MV-4-11 (cell line): ENCODE data around the gene PKD1.
"Not testable (repeated sequence)": the region's sequence is repeated elsewhere in the genome, so short reads cannot be mapped to it uniquely, and the experiment has no call there.

Source experiments
- DNase-seq: peaks from one replicate; lab custom pipeline; 2025; lab: John Stamatoyannopoulos, UW

Gene PKD1

DNA sequence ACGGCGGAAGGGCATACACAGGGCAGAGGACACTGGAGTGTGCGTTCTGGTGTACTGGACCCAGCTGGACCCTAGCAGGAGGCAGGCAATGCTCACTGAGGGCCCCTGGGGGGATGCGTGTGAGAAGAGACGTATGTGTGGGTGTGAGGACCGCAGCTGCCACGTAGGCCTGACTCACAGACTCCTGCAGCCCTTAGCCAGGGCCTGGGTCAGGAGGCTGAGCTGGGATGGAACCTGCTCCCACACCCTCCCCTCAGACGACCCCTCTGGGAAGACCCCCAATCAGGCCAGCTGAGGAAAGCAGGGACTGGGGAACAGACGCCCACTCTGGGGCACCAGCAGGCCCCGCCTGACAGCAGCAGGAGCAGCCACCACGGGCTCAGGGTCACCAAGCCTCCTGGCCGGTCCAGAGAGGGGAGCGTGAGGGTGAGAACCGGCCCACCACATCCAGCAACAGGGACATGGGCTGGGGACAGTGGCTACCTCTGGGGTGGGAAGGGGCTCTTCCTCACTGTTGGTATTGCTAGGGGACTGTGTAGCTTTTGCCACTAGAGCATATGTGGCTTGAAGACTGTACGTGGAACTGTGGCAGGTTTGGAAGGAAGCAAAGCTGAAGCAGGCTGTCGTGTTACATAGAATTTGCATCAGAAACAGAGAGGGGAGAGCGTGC, 28.4 kb downstream of the PKD1 start:
- DNase-seq = not testable (repeated sequence)

DNA sequence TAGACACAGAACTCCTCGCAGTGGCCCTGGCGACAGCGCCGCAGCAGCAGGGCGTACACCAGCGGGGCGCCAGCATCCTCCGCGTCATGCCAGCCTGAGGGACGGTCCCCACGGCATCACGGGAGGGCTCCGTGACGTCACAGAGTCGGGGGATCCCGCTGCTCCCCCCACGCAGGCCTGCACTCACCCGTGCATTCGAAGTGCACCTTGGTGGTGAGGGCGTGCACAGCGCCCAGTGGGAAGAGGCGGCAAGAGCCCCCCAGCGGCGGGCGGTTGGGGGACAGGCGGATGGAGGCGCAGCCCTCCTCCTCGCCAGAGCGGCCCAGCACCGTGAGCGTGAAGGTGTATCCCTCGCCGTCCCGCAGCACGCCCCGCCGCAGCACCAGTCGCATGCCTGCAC, 29.5 kb downstream of the PKD1 start:
- not testable (repeated sequence) for DNase-seq

DNA sequence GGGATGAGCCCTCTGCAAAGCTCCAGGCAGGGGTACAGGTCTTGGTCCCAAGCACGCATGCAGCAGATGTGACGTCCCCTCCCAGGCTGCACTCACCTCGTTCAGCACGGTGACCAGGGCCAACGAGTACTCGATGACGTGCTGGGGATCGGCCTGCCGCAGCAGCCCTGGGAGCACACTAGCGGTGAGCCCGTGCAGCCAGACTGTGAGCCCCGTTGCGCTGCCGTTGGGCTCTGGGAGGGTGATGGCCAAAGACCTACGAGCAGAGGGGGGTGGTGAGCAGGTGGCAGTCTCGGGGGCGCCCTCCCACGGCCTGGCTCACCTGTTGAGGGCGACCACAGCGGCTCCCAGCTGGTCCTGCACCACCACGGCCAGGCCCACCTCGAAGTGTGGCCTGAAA, 29.9 kb downstream of the PKD1 start:
- not testable (repeated sequence) for DNase-seq

DNA sequence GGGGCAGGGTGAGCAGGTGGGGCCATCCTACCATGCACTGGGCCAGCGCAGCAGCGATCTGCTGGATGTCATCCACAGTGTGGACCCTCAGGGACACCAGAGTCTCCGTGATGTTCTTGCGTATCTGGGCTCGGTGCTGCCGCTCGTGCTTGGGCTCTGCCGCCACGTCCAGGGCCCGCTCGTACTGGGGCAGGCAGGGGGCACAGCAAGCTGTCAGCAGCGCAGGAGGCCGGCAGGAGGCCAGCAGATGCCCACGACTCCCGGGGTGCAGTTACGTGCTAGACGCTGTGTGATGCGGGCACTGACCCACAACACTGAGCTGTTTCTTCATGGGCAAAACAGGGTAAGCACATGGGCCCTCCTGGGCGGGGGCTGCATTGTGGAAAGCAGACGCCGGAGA, 30.4 kb downstream of the PKD1 start:
- DNase-seq = not testable (repeated sequence)

DNA sequence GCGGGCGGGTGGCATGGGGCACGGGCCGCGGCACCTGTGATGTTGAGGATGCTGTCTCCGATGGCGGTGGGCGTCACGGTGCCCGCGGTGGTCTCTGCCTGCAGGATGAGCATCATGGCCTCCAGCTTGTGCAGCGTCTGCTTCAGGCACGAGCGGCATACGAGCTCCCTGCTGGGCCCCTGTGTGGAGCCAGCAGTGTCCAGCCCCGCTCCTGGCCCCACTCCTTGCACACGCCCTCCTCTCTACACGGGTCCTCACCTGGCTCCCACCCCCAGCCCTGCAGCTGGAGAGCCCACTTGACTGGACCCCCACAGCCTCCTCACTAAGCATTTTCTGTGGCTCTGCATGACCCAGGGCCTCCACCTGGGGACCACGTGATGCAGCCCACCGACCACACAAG, 31.2 kb downstream of the PKD1 start:
- not testable (repeated sequence) for DNase-seq

DNA sequence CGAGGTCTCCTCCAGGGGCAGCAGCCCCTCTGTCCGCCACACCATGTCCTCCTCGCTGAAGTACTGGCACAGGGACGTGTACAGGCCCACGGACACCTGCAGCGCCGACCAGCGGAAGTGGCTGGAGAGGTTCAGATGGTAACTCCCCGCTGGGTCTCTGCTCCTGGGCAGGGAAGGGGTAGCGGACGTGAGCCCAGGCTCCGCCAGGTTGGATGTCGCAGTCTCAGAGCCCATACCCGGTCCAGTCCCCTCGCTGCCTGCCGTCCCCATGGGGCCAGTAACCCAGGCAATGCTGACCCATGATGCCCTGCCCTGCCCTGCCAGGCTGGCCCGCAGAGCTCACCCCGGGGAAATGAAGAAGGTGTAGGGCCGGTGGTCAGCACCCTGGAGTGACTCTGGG, 33.2 kb downstream of the PKD1 start:
- DNase-seq = no peak

DNA sequence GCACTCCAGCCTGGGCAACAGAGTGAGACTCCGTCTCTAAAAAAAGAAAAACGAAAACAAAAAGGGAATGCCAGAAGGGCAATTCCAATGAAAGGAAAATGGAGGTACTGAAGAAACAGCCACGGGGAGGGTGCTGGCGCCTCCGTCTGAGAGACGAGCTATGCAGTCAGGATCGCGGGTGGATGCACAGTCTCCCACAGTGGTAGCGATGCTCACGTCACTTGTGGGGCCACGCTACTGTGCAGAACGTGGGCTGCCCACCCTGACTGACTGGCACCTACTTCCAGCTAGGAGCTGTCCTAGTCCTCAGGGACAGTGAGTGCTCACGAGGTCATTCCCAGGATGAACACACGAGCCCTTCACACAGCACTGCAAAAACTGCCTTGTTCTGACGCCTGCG, 34.1 kb downstream of the PKD1 start:
- not testable (repeated sequence) for DNase-seq

DNA sequence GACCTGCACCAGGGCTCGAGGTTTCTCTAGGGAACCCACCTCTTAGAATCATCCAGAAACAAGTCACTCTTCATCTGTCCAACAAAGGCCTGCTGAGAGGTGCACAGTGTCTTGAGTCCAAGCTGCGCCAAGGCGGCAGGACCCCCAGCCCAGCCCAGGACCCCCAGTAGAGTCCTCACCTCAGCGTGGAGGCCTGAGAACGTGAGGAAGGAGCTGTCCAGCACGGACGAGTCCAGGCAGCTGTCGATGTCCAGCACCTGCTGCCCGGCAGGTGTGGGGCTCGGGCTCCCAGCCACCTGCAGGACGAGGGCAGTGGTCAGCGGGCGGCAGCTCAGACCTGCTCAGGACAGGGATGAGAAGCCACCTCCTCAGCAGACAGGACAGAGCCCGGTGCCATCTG, 38.0 kb downstream of the PKD1 start:
- DNase-seq = not testable (repeated sequence)

DNA sequence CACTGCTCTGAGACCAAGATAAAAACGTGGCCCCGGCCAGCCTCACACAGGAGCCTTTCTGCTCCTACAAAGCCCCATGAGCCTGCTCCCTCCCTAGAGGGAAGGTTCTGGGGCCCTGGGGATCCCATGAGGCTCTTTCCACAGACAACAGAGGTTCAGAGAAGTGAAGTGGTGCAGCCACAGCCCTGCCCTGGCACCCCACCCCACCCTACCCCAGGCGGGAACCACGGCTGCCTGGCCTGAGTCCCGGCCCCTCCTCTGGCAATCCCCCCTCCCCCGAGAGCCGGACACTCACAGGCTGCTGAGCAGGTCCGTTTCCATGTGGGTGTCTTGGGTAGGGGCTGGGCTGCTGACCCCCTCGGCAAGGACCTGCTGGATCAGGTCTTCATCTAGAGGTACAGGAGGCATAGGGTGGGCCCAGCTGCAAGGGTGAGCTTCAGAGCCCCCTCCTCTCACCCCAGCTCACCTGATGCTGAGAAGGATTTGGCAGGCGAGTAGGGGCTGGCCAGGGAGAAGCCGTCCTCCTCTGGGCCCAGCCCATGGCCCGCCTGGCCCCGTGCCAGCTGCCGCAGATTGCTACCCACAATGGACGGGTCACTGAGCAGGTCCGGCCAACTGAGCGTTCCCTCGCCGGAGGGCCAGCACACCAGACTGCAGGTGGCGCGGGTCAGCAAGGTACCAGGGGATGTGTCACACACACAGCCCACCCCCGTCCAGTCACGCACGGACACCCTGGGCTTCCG, 38.7 kb downstream of the PKD1 start:
- no peak for DNase-seq

DNA sequence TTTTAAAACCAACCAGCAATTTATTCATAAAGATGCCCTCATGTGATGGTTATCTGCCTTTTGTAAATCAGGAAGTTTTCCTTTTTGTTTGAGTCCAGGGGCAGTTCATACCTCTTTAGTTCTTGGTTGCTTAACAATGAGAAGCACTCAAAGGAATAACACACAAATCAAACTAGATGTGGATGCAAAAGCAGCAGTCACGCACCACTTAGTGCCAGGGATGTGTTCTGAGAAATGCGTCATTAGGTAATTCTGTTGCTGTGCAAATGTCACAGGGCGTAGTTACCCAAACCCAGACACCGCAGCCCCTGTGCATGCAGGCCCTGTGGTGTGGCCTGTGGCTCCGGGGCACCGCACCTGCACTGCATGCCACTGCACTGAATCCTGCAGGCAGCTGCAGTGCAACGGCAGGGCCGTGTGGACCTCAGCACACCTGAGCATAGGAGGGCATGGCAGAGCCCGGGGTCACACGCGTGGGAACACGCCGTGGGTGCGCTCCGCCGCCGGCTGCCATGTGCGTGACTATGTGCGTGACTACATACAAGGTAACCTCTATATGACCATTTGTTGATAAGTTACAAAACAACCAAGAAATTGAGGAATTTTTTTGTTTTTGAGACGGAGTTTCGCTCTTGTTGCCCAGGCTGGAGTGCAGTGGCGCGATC, 39.6 kb downstream of the PKD1 start:
- no peak for DNase-seq

DNA sequence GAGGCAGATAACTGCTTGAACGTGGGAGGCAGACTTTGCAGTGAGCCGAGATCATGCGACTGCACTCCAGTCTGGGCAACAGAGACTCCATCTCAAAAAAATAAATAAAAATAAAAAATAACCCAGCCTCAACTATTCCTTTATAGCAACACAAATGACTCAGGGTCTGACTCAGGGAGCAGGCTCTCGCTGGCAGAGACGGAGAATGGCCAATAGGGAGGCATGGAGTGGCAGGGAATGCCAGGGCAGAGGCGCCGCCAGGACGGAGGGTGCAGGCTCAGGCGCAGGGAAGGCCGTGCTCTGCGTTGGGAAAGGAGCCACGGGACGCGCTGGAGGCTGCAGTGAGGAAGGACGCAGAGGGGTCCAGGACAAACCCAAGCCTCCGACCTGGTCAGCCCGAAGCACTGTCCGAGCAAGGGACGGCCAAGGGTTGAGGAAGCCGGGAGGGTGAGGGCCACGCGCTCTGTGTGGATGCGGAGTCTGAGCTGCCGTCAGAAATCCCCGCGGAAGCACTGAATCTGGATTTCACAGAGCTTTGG, 40.3 kb downstream of the PKD1 start:
- no peak for DNase-seq

DNA sequence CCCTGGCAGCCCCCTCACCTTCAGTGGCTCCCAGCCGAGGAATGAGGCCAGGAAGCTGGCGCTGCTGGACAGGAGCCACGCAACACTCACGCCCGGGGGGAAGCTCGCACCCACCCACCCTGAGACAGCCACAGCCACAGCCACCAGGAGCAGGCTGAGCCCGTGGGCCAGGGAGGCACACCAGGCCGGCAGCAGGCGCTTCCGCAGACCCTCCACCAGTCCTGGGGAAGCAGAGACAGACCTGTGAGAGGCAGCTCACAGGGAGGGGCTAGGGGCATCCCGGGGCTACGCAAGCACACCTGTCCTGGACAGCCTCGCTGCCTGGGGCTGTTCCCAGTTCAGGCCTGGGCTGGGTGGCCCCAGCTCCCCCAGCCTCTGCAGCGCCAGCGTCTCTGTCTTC, 41.9 kb downstream of the PKD1 start:
- no peak for DNase-seq

DNA sequence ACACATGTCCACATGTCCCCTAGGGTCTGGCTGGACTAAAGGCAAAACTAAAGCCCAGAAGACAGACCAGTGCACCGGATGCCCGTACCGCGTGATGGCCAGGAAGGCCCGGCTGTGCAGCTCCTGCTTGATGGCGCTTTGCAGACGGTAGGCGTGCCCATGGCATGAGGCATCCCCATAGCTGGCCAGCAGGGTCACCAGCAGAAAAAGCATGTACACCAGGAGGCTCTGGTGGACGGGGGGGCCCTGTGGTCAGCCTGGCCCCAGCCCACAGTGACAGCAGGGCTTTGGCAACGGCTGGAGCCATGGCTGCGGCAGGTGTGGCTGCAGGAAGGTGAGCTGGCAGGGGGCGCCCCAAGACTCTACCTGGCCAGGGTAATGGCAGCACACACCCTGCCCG, 42.8 kb downstream of the PKD1 start:
- no peak for DNase-seq

DNA sequence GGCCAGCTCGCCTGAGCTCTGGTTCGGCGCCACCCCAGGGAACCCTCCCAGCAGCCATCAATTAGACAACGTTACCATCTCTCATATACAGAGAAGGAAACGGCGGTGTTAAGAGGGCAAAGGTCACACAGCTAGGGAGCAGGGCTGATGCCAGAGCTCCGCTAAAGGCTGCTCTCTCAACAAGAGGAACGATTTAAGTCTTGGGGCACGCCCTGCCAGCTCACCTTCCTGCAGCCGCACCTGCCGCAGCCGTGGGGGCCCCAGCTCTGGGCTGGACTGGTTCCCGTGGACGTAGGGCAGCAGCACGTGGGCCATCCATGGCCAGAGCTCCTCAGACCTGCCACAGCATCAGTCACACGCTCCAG, 43.5 kb downstream of the PKD1 start:
- DNase-seq = no peak

DNA sequence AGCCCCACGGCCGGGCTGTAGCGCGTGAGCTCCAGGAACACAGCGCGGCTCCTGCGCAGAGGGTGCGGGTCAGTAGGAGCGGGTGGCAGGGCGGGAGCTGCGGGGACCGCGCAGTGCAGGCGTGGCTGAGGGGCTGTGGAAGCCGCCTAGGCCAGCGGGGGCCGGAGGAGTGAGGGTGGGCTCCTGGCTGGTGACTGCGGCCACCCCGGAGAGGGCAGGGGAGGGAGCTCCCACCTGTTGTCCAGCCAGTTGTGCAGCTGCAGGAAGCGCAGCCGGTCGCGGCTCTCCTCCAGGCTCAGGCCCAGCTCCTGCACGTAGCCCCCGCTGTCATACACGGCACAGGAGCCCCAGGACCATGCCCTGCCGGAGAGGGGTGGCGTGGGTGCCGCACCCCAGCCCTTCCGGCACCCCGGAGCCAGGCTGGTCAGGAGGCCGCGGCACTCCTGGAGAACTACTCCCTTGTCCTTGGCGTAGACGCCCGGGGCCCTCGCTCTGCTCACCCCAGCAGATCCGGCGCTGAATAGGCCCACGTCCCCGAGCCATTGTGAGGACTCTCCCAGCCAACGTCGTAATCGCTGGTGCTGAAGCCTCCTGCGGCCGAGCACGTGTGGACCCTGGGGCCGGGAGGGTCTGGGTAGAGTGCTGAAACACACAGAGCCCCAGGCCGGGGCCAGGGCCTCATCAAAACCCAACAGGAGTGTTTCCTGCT, 44.0 kb downstream of the PKD1 start:
- no peak for DNase-seq

DNA sequence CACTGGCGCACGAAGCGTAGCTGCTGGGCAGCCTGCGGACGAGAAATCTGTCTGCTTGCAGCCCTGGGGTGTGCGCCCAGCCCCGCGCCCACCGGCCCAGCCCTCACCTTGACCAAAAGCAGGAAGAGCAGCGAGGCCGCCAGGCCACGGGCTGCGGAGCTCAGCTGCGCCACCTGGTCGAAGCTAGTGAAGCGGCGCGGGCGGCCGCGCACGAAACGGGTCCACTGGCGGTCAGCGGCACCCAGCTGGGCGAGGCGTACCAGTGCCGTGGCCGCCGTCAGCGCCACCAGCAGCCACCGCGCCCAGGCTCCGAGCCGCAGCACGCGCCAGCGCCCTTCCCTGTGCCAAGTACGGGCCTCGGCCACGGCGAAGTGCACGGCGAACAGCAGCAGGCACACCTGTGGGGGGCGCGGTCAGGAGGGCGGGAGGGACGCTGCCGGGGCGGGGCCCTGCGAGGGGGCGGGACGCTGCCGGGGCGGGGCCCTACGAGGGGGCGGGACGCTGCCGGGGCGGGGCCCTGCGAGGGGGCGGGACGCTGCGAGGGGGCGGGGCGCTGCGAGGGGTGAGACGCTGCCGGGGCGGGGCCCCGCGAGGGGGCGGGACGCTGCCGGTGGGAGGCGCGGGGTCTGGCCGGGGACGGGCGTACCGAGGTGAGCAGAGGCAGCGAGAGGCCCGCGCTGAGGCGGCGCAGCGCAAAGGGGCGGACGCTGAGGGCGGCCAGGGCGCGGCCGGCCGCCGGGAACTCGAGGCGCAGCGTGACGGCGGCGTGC, 44.7 kb downstream of the PKD1 start:
- DNase-seq = no peak

DNA sequence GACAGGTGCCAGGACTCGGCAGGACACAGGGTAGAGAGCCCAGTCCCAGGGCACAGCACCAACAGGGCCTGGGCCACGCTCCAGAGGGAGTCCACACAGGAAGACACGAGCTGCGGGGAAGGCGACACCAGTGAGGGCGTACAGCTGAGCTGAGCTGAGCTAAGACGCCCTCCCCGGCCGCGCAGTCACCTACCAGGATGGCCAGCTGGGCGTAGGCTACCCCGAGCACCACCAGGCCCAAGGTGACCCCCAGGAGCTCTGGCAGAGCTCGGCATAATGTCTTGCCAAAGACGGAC, 45.3 kb downstream of the PKD1 start:
- DNase-seq = no peak

DNA sequence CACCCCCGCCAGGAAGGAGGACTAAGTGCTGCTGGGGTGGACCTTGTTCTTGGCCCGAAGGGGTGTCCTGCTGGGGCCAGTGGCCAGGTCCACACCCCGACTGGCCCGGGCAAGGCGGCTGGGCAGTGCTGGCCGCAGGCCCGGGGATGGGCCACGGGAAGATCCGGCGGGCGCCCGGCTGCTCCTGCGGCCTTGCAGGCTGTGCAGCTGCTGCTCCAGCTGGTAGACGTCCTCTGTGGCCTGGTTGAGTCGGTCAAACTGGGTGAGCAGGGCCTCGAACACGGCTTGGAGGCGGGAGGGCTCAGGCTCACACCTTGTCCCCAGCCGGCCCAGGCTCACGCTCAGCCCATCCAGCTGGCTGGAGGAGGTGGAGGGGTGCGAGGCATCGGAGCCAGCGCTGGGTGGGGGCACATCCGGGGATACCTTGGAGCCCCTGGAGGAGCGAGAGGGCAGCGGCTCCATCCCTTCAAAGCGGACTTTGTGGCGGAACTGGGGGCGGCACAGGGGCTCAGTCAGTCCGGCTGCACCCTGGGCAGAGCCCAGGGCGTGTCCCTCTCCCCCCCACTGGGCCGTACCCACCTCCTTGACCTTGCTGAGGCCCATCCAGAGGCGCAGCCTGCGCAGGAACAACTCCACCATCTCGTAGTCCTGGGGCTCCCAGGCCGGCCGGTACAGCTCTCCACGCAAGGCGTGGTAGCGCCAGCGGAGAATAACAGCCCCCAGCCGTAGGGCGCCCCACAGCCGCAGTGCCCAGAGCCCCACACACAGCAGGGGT, 45.8 kb downstream of the PKD1 start:
- DNase-seq = no peak

DNA sequence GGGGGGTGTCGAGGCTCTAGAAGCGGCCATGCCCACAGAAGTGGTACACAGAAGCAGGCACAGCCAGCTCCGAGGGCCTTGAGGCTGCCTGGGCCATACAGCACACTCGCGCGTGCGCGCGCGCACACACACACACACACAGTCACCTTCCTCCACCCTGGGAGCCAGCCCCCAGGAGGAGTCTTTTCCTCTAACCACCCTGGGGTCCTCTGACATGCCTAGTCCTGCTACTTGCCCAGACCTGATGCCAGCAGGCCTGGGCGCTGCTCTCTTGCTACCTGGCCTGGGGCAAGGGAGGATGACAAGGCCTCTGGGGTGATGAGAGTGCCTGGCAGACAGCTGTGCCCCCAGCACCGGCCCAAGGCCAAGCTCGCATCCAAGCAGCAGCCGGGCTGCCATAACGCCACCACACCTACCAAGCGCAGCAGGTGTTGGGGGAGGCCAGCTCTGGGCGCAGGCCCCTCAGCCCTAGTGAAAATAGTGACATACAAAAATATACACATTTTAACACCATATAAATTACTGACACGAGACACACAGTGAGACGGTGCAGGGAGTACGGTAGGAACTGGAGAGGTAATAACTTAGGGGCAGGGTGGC, 46.8 kb downstream of the PKD1 start:
- no peak for DNase-seq

DNA sequence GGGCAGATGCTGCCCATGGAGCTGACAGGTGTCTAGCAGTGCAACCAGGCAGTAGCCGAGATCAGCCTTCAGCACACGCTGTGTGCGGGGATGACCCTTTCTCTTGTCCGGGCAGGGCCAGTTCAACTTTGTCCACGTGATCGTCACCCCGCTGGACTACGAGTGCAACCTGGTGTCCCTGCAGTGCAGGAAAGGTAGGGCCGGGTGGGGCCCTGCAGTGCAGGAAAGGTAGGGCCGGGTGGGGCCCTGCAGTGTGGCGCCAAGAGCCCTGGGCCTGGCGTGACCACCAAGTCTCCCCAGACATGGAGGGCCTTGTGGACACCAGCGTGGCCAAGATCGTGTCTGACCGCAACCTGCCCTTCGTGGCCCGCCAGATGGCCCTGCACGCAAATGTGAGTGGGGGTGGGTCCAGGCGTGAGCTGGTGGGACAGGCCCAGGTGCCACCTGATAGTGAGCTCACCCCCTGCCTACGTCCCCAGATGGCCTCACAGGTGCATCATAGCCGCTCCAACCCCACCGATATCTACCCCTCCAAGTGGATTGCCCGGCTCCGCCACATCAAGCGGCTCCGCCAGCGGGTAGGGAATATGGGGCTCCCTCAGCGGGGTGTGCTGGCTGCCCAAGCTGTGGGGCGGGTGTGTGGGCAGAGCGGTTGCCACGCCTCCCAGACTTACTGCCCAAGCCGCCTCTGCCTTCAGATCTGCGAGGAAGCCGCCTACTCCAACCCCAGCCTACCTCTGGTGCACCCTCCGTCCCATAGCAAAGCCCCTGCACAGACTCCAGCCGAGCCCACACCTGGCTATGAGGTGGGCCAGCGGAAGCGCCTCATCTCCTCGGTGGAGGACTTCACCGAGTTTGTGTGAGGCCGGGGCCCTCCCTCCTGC, 47.7 kb downstream of the PKD1 start:
- no peak for DNase-seq
